SK-N-SH (cell line): ENCODE data around the gene CLCN6. TPM values are rescaled to one million over a fixed set of nuclear protein-coding genes. Genes with fewer than 3 reads are reported as not detected.
A peak's percentile ranks its signal among the peaks of the same experiment; 100 is the strongest.
"Not testable (repeated sequence)": the region's sequence is repeated elsewhere in the genome, so short reads cannot be mapped to it uniquely, and the experiment has no call there.

Experiments used
- CTCF ChIA-PET: fragments of 300-600, 350-600 bp; formaldehyde crosslinking; extraction: SDS; loops from one replicate; lab custom pipeline; 2021; lab: Yijun Ruan, JAX
- POLR2A ChIA-PET: fragments of 350-600 bp; sonication (Branson Sonifier 250); formaldehyde crosslinking; extraction: SDS; loops from one replicate; lab custom pipeline; 2020; ENCODE audit warnings: antibody characterized with exemption, inconsistent platforms; lab: Yijun Ruan, JAX
- DNase-seq: peaks from one replicate; pipeline ENCODE4 v3.0.0; 2012
- H2AFZ ChIP-seq: fragments of 200-600 bp; sonication (generic); 2 replicates; pipeline ENCODE4 v1.8.1; 2016; ENCODE audit warnings: antibody characterized with exemption, mild to moderate bottlenecking, low read depth
- H3F3A ChIP-seq: fragments of 200-600 bp; sonication (generic); replicated peaks from 2 replicates; pipeline ENCODE3; 2016; ENCODE audit warnings: antibody characterized with exemption, mild to moderate bottlenecking; ENCODE audit not compliant: insufficient read depth
- H3K27ac ChIP-seq, 2 experiments: fragments of 200-500 bp in 1 of 2; fragments of 200-600 bp in 1 of 2; sonication (Bioruptor generic) in 1 of 2; sonication (generic), shearing (Covaris generic) in 1 of 2; 2 replicates each; pipeline versions ENCODE4 v1.5.1 to v1.6.1; 2014 to 2016; ENCODE audit warnings: low read depth in 2 of 2, inconsistent platforms in 1 of 2, low read length in 1 of 2, mild to moderate bottlenecking in 1 of 2, mixed read lengths in 1 of 2
- H3K27me3 ChIP-seq: fragments of 200-600 bp; sonication (generic), shearing (Covaris generic); 2 replicates; pipeline ENCODE4 v1.6.1; 2016; ENCODE audit warnings: mixed run types; ENCODE audit not compliant: insufficient read depth
- H3K36me3 ChIP-seq, 2 experiments: fragments of 200-500 bp in 1 of 2; fragments of 200-600 bp in 1 of 2; sonication (Bioruptor generic) in 1 of 2; sonication (generic) in 1 of 2; replicated peaks in 1 of 2; 2 replicates each; pipeline versions ENCODE3 to v1.5.1; 2014 to 2016; ENCODE audit warnings: low read length in 1 of 2, mild to moderate bottlenecking in 1 of 2; ENCODE audit not compliant: insufficient read depth in 2 of 2, control insufficient read depth in 1 of 2
- H3K4me1 ChIP-seq, 2 experiments: fragments of 200-500 bp in 1 of 2; fragments of 200-600 bp in 1 of 2; sonication (Bioruptor generic) in 1 of 2; sonication (generic), shearing (Covaris generic) in 1 of 2; 2 replicates each; pipeline versions ENCODE4 v1.5.1 to v1.6.1; 2014 to 2016; ENCODE audit warnings: low read depth in 1 of 2, low read length in 1 of 2, mixed run types in 1 of 2; ENCODE audit not compliant: insufficient read depth in 2 of 2, control insufficient read depth in 1 of 2
- H3K4me2 ChIP-seq: fragments of 200-600 bp; sonication (generic), shearing (Covaris generic); 2 replicates; pipeline ENCODE4 v1.6.1; 2017; ENCODE audit warnings: mixed run types
- H3K4me3 ChIP-seq, 2 experiments: fragments of 200-500 bp in 1 of 2; fragments of 200-600 bp in 1 of 2; sonication (Bioruptor generic) in 1 of 2; sonication (generic), shearing (Covaris generic) in 1 of 2; 2 replicates each; pipeline versions ENCODE4 v1.5.1 to v1.8.1; 2014 to 2016; ENCODE audit warnings: low read depth in 2 of 2, inconsistent platforms in 1 of 2, low read length in 1 of 2, mild to moderate bottlenecking in 1 of 2, mixed read lengths in 1 of 2, moderate library complexity in 1 of 2
- H3K79me2 ChIP-seq: fragments of 200-600 bp; sonication (generic); 2 replicates; pipeline ENCODE4 v1.8.1; 2017; ENCODE audit warnings: mild to moderate bottlenecking; ENCODE audit not compliant: insufficient read depth
- H3K9ac ChIP-seq: fragments of 200-600 bp; sonication (generic); 2 replicates; pipeline ENCODE4 v1.6.1; 2017; ENCODE audit warnings: mixed run types
- H3K9me2 ChIP-seq: fragments of 200-600 bp; sonication (generic); 2 replicates; pipeline ENCODE4 v1.6.1; 2017; ENCODE audit warnings: mixed run types
- H3K9me3 ChIP-seq: fragments of 200-600 bp; sonication (generic); 2 replicates; pipeline ENCODE4 v1.6.1; 2017; ENCODE audit warnings: mixed run types, mild to moderate bottlenecking, moderate library complexity
- H4K20me1 ChIP-seq: fragments of 200-600 bp; sonication (generic); 2 replicates; pipeline ENCODE4 v1.6.1; 2017; ENCODE audit warnings: mild to moderate bottlenecking, mixed run types; ENCODE audit not compliant: insufficient read depth
- CHD2 ChIP-seq: fragments of 150-350 bp; IDR thresholded peaks from 2 replicates; pipeline ENCODE4 v1.6.1; 2018; ENCODE audit warnings: low read length; ENCODE audit not compliant: partially characterized antibody
- EP300 ChIP-seq, 2 experiments: IDR thresholded peaks; 2 replicates each; pipeline versions ENCODE4 v1.4.0 to v1.6.1; 2012; ENCODE audit warnings: borderline replicate concordance in 1 of 2, low read depth in 1 of 2, low read length in 1 of 2
- FOXM1 ChIP-seq: IDR thresholded peaks from 2 replicates; pipeline ENCODE4 v1.4.0; 2012; ENCODE audit warnings: low read depth, mild to moderate bottlenecking
- NFIC ChIP-seq: IDR thresholded peaks from 2 replicates; pipeline ENCODE4 v1.4.0; 2012; ENCODE audit warnings: borderline replicate concordance
- NRF1 ChIP-seq: IDR thresholded peaks from 2 replicates; pipeline ENCODE4 v1.6.1; 2012; ENCODE audit warnings: low read depth, mild to moderate bottlenecking, low read length
- POLR2AphosphoS5 ChIP-seq: IDR thresholded peaks from 2 replicates; pipeline ENCODE4 v1.6.1; 2012; ENCODE audit warnings: low read depth, low read length
- USF1 ChIP-seq: IDR thresholded peaks from 2 replicates; pipeline ENCODE4 v1.4.0; 2012; ENCODE audit warnings: low read depth, borderline replicate concordance
- WGBS: methylation state at CpG from one replicate; pipeline ENCODE4 v1.1.6; 2017; ENCODE audit warnings: low lambda C conversion rate; 5-methylcytosine and 5-hydroxymethylcytosine counted together
- polyA plus RNA-seq, 3 experiments: library from polyadenylated mRNA; depleted of rRNA; stranded (reverse); fragments of >200 nt; gene quantifications; 2 replicates each; pipeline ENCODE4 v1.2.3, GENCODE V29; 2012

Gene CLCN6
- polyA plus RNA-seq, 1 of the 3 experiments (the other 2 are of a cell fraction), result 7.4 TPM

GRCh38 chr1:11802973-11803885 lies 2.8 kb upstream of the CLCN6 start (continued):
- no peak for TF ChIP-seq FOXM1
- 0 out of 2 replicates have a peak, but pooled peaks have one; percentile 38 for TF ChIP-seq POLR2AphosphoS5
- TF ChIP-seq NRF1, result no peak

- 82% methylated on average over 9 of the region's 9 CpGs for WGBS
- H2AFZ ChIP-seq, result not testable (repeated sequence)
- CTCF ChIA-PET, result interaction anchor here (2.0 kb wide), 1 partner anchor 19 kb away, joined by 14 read pairs; no protein-coding TSS in a partner anchor
- 0 out of 4 replicates have a peak, but pooled peaks of 1 of the 2 experiments have one; percentile 2 for TF ChIP-seq EP300 (IDR thresholded peaks at IDR 0.05; ENCODE audit: borderline replicate concordance in 1 of 2, low read depth in 1 of 2, low read length in 1 of 2)
- TF ChIP-seq, all 33 proteins: peak for 1; not testable (repeated sequence) for 32
- H3K4me3 ChIP-seq, result peak overlapping the region; percentile 87 to 96; a peak in 3 of 4 replicates
- not testable (repeated sequence) for H3K27me3 ChIP-seq, H3K9me3 ChIP-seq, H4K20me1 ChIP-seq, H3K9me2 ChIP-seq, DNase-seq, H3K9ac ChIP-seq, H3F3A ChIP-seq
- peak overlapping the region; percentile 12 to 91; a peak in 3 of 4 replicates for H3K27ac ChIP-seq
- H3K36me3 ChIP-seq, result peaks cover 20 to 33% of the 10 kb centered on the region in 2 experiments
- peak overlapping the region; percentile 100 for H3K4me2 ChIP-seq
- peaks cover 34 to 35% of the 10 kb centered on the region in 2 experiments; a peak in 3 of 4 replicates for H3K4me1 ChIP-seq
- H3K79me2 ChIP-seq, result peaks cover 30% of the 10 kb centered on the region
- POLR2A ChIA-PET, result interaction anchor here (0.7 to 1.7 kb wide), 5 partner anchors 9 to 104 kb away, joined by 3 to 8 read pairs (median 3); no protein-coding TSS in a partner anchor
These were observed 1.9 kb upstream of the CLCN6 start for GRCh38 chr1:11803924-11804665.

GRCh38 chr1:11804666-11805421 lies 1.1 kb upstream of the CLCN6 start:
- Histone ChIP-seq H4K20me1 (no peaks in the 10 kb centered on the region), H3K27me3 (no peaks in the 10 kb centered on the region), H2AFZ (peak overlapping the region; percentile 71), H3K79me2 (peaks cover 37% of the 10 kb centered on the region), H3K9me3 (no peaks in the 10 kb centered on the region), H3K4me1 (peaks cover 34 to 35% of the 10 kb centered on the region in 2 experiments; a peak in 3 of 4 replicates), H3K9me2 (no peaks in the 10 kb centered on the region), H3F3A (no peaks in the 10 kb centered on the region)
- CTCF ChIA-PET, result no interaction called here
- no peak for TF ChIP-seq CHD2
- TF ChIP-seq USF1, result no peak
- 0 out of 4 replicates have a peak, but pooled peaks of 1 of the 2 experiments have one; percentile 5 for TF ChIP-seq EP300 (IDR thresholded peaks at IDR 0.05; ENCODE audit: borderline replicate concordance in 1 of 2, low read depth in 1 of 2, low read length in 1 of 2)
- TF ChIP-seq NFIC, result 0 out of 2 replicates have a peak, but pooled peaks have one; percentile 9
- TF ChIP-seq, all 33 proteins: peak for 2
- Histone ChIP-seq H3K36me3 (peaks cover 28 to 34% of the 10 kb centered on the region in 2 experiments), H3K9ac (peak overlapping the region; percentile 89), H3K27ac (peak overlapping the region; percentile 79 to 91), H3K4me3 (peak overlapping the region; percentile 87 to 96), H3K4me2 (peak overlapping the region; percentile 100)
- DNase-seq, result peak; percentile 47
- POLR2A ChIA-PET, result interaction anchor here (0.7 kb wide), 1 partner anchor 18 kb away, joined by 3 read pairs; no protein-coding TSS in a partner anchor
- 9% methylated on average over 15 of the region's 17 CpGs for WGBS
